AG10803 (cell line): ENCODE measurements around the gene PSORS1C1.

ENCODE experiments used
- DNase-seq: peaks from one replicate; pipeline ENCODE4 v3.0.0; 2010; ENCODE audit warnings: low read depth
- H3K4me3 ChIP-seq: 2 replicates; pipeline ENCODE4 v1.5.1; 2011; ENCODE audit warnings: mild to moderate bottlenecking, low read length, control low read depth
- CTCF ChIP-seq: conservative IDR thresholded peaks from 2 replicates; pipeline ENCODE4 v1.5.1; 2011; ENCODE audit warnings: mild to moderate bottlenecking, low read length, control low read depth, inconsistent platforms

Gene PSORS1C1

GRCh38 chr6:31152781-31153180, 38.2 kb downstream of the PSORS1C1 start:
- no peak overlapping the region for H3K4me3 ChIP-seq
- no peak for DNase-seq
- no peak for TF ChIP-seq CTCF

GRCh38 chr6:31154436-31154835, 39.8 kb downstream of the PSORS1C1 start:
- TF ChIP-seq CTCF: no peak

GRCh38 chr6:31156641-31157040, 42.0 kb downstream of the PSORS1C1 start:
- no peak overlapping the region for H3K4me3 ChIP-seq
- TF ChIP-seq CTCF: no peak
- DNase-seq: no peak

More at GRCh38 chr6:31154436-31154835, 39.8 kb downstream of the PSORS1C1 start:
- DNase-seq: no peak
- no peak overlapping the region for H3K4me3 ChIP-seq

- no peak for TF ChIP-seq CTCF
- no peak for DNase-seq
These were observed 43.0 kb downstream of the PSORS1C1 start, which contains the start of gene CCHCR1 for GRCh38 chr6:31157513-31158139. Gene CCHCR1 (minus strand): TSS chr6:31157802. CDS start chr6:31157600, 202 bp downstream.

GRCh38 chr6:31158140-31158862, 43.7 kb downstream of the PSORS1C1 start, which contains the start of gene TCF19:
Gene TCF19 (plus strand): TSS chr6:31158589. CDS start chr6:31159470, 881 bp downstream.
- peak; percentile 98 for DNase-seq
- no peak for TF ChIP-seq CTCF
- H3K4me3 ChIP-seq: peak within 1 kb of the TSS; percentile 89

More at GRCh38 chr6:31157513-31158139, 43.0 kb downstream of the PSORS1C1 start, which contains the start of gene CCHCR1:
- peak within 1 kb of the TSS; percentile 89 for H3K4me3 ChIP-seq

GRCh38 chr6:31158863-31159855, 44.6 kb downstream of the PSORS1C1 start:
- peak overlapping the region; percentile 89 for H3K4me3 ChIP-seq
- peak; percentile 12; the same call in 1 of the 2 replicates for TF ChIP-seq CTCF
- peak; percentile 15 for DNase-seq
